ENCODE measurements around the gene ZDHHC5.

ZDHHC5 gene

GRCh38 chr11:57667736-57668433 lies at the start of gene ZDHHC5:
Gene ZDHHC5, plus strand, starts transcription at chr11:57668114. Its CDS starts 4,977 bp downstream, at chr11:57673091.
- DNase-seq (ENCODE audit: low read depth in 2 of 2), result peak; percentile 99

GRCh38 chr11:57618438-57618837 lies 49.5 kb upstream of the ZDHHC5 start:
- DNase-seq (ENCODE audit: low read depth in 2 of 2), result no peak

- DNase-seq (ENCODE audit: low read depth in 2 of 2), result no peak
Measured at GRCh38 chr11:57619331-57619730, 48.6 kb upstream of the ZDHHC5 start.

GRCh38 chr11:57620467-57620866 lies 47.4 kb upstream of the ZDHHC5 start:
- no peak for DNase-seq (ENCODE audit: low read depth in 2 of 2)

GRCh38 chr11:57622263-57622662 lies 45.7 kb upstream of the ZDHHC5 start:
- no peak for DNase-seq (ENCODE audit: low read depth in 2 of 2)

- no peak for DNase-seq (ENCODE audit: low read depth in 2 of 2)
Measured at GRCh38 chr11:57624864-57625263, 43.0 kb upstream of the ZDHHC5 start.

GRCh38 chr11:57626895-57627294 lies 41.0 kb upstream of the ZDHHC5 start:
- DNase-seq (ENCODE audit: low read depth in 2 of 2), result no peak

- no peak for DNase-seq (ENCODE audit: low read depth in 2 of 2)
Measured at GRCh38 chr11:57630171-57630570, 37.7 kb upstream of the ZDHHC5 start.

GRCh38 chr11:57632116-57632515 lies 35.8 kb upstream of the ZDHHC5 start:
- no peak for DNase-seq (ENCODE audit: low read depth in 2 of 2)

- DNase-seq (ENCODE audit: low read depth in 2 of 2), result no peak
Measured at GRCh38 chr11:57633394-57634070, 34.4 kb upstream of the ZDHHC5 start.

- no peak for DNase-seq (ENCODE audit: low read depth in 2 of 2)
Measured at GRCh38 chr11:57634311-57634710, 33.6 kb upstream of the ZDHHC5 start.

- DNase-seq (ENCODE audit: low read depth in 2 of 2), result no peak
Measured at GRCh38 chr11:57635246-57635645, 32.7 kb upstream of the ZDHHC5 start.

- no peak for DNase-seq (ENCODE audit: low read depth in 2 of 2)
Measured at GRCh38 chr11:57637626-57638004, 30.3 kb upstream of the ZDHHC5 start.

GRCh38 chr11:57638005-57638781 lies 29.7 kb upstream of the ZDHHC5 start:
- DNase-seq (ENCODE audit: low read depth in 2 of 2), result no peak

- DNase-seq (ENCODE audit: low read depth in 2 of 2), result no peak
Measured at GRCh38 chr11:57638811-57639320, 29.0 kb upstream of the ZDHHC5 start.

GRCh38 chr11:57639321-57640067 lies 28.4 kb upstream of the ZDHHC5 start:
- no peak for DNase-seq (ENCODE audit: low read depth in 2 of 2)

- no peak for DNase-seq (ENCODE audit: low read depth in 2 of 2)
Measured at GRCh38 chr11:57640068-57640800, 27.7 kb upstream of the ZDHHC5 start.

GRCh38 chr11:57641011-57641807 lies 26.7 kb upstream of the ZDHHC5 start:
- DNase-seq (ENCODE audit: low read depth in 2 of 2), result no peak

GRCh38 chr11:57643802-57644201 lies 24.1 kb upstream of the ZDHHC5 start:
- no peak for DNase-seq (ENCODE audit: low read depth in 2 of 2)

Measured in activated CD8-positive, alpha-beta memory T cell treated with anti-CD3 and anti-CD28 coated beads for 4 hours (primary cell).